K562 (cell line): ENCODE data around the gene ADORA1. TPM values are rescaled to one million over a fixed set of nuclear protein-coding genes. Genes with fewer than 3 reads are reported as not detected.

Experiments used
- BRCA1 ChIP-seq, 2 experiments: fragments of 450-650 bp in 1 of 2; sonication (generic) in 1 of 2; formaldehyde crosslinking in 1 of 2; IDR thresholded peaks; 2 replicates each; pipeline versions ENCODE4 v1.5.0 to v1.6.1; 2017 to 2020; ENCODE audit warnings: mild to moderate bottlenecking in 1 of 2, missing genetic modification reagents in 1 of 2
- CBX1 ChIP-seq: sonication (generic); IDR thresholded peaks from 2 replicates; pipeline ENCODE4 v1.6.1; 2016; ENCODE audit warnings: antibody characterized with exemption, low read depth, mild to moderate bottlenecking
- CBX5 ChIP-seq: IDR thresholded peaks from 2 replicates; pipeline ENCODE4 v1.6.1; 2014; ENCODE audit warnings: low read depth, borderline replicate concordance
- FOXJ3 ChIP-seq: sonication (generic); formaldehyde crosslinking; IDR thresholded peaks from 2 replicates; pipeline ENCODE4 v1.4.0; 2020; ENCODE audit warnings: mild to moderate bottlenecking, missing genetic modification reagents
- MECOM ChIP-seq: fragments of 250-450 bp; sonication (Bioruptor Pico); IDR thresholded peaks from 2 replicates; pipeline ENCODE4 v1.8.0; 2022; ENCODE audit warnings: inconsistent platforms
- RAD21 ChIP-seq, 2 experiments: fragments of 250-450 bp in 1 of 2; fragments of 450-650 bp in 1 of 2; sonication (Bioruptor Pico) in 1 of 2; formaldehyde crosslinking in 1 of 2; IDR thresholded peaks in 1 of 2; conservative IDR thresholded peaks in 1 of 2; 2 replicates each; pipeline versions ENCODE4 v1.4.0 to v1.8.0; 2020 to 2022; ENCODE audit warnings: mild to moderate bottlenecking in 2 of 2, moderate library complexity in 1 of 2
- SIRT6 ChIP-seq: IDR thresholded peaks from one replicate; pipeline ENCODE4 v1.6.1; 2012; ENCODE audit warnings: low read depth, mild to moderate bottlenecking, control low read depth, inconsistent platforms, low read length, moderate library complexity
- SMARCA4 ChIP-seq: fragments of 450-650 bp; IDR thresholded peaks from 2 replicates; pipeline ENCODE4 v1.6.1; 2016
- SP2 ChIP-seq: IDR thresholded peaks from 2 replicates; pipeline ENCODE4 v1.6.1; 2011; ENCODE audit warnings: mild to moderate bottlenecking, low read depth, low read length, moderate library complexity; ENCODE audit not compliant: poor library complexity, severe bottlenecking; ENCODE audit errors: extremely low read depth
- ZNF436 ChIP-seq: fragments of 250-450, 450-650 bp; sonication (Bioruptor Pico); formaldehyde crosslinking; IDR thresholded peaks from 2 replicates; pipeline ENCODE4 v1.7.0; 2020; ENCODE audit warnings: mild to moderate bottlenecking
- ZNF57 ChIP-seq: fragments of 450-650 bp; formaldehyde crosslinking; IDR thresholded peaks from 2 replicates; pipeline ENCODE4 v1.4.0; 2020; ENCODE audit warnings: mild to moderate bottlenecking, moderate library complexity
- polyA plus RNA-seq, 8 experiments: library from polyadenylated mRNA; depleted of rRNA in 4 of 8; stranded (reverse) in 5 of 8; unstranded in 3 of 8; fragments of >200 nt; fragmentation: Nextera tagmentation in 2 of 8; fragmentation: Illumina TruSeq in 1 of 8; extraction: Ambion mirVana in 2 of 8; extraction: Trizol in 1 of 8; gene quantifications; 2 replicates each; pipeline versions ENCODE4 v1.2.1 to v1.2.3, GENCODE V29; 2011 to 2014; ENCODE audit warnings: inconsistent platforms in 1 of 8, missing spikeins in 1 of 8
- total RNA-seq, 7 experiments: library from RNA; depleted of rRNA in 6 of 7; stranded (reverse); fragments of >200 nt in 6 of 7; fragmentation: Illumina TruSeq in 2 of 7; extraction: Trizol in 2 of 7; gene quantifications; 2 replicates each; pipeline versions ENCODE4 v1.2.1 to v1.2.3, GENCODE V29; 2011 to 2021; ENCODE audit warnings: low replicate concordance in 1 of 7
- TF ChIP-seq, protein P1 (sequence below): sonication (generic); formaldehyde crosslinking; IDR thresholded peaks from 2 replicates; pipeline ENCODE4 v1.4.0; 2020; ENCODE audit warnings: mild to moderate bottlenecking, missing genetic modification reagents
- TF ChIP-seq, protein P2 (sequence below): IDR thresholded peaks from 2 replicates; pipeline ENCODE4 v1.6.1; 2012; ENCODE audit warnings: low read depth, low read length, improper control_type of control experiment, borderline replicate concordance

The ADORA1 gene
- total and polyA plus RNA-seq, 9 of the 15 experiments (the other 6 are each of a cell fraction or from before 2014, with no cell fraction given): not detected

DNA sequence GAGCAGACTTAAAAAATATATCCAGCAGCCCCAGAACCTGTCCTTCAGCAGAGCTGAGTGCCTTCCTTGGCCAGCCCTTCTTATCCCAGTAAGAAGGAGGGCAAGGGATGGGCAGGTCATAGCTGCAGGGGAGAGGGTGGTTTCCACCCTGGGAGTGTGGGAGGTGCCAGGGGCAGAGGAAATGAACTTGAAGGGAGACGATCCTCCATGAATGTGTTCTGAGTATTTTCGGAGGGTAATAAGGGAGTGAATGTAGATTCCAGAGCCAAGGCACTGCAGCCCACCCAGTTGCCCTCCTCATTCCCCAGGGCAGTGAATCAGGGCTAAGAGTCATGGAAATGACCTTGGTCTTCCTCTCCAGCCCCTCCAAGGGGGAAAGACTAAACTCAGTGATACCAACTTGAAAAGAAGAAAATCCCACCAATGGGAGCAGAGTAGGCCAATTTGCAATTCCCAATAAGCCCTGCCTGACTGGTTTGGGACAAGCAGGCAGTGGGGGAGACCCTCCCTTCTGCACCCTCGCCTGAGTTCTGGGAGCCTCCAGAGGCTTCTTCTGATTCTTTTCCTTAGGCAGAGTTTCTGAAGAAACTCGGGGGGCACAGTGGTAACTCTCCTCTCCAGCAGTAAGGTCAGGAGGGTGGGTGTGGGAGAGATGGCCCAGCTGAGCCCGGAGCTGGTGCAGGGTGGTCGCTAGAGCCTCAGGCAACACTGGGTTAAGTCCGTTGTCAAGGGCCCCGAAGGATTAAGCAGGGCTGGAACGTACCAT, 45.9 kb upstream of the ADORA1 start (continued):
- no peak for TF ChIP-seq CBX5
- TF ChIP-seq RAD21 (CRISPR knock-in tag; conservative IDR thresholded peaks at IDR 0.05 in 1 of 2, IDR thresholded peaks at IDR 0.05 in 1 of 2): no peak
- no peak for TF ChIP-seq SIRT6
- TF ChIP-seq, protein P1, sequence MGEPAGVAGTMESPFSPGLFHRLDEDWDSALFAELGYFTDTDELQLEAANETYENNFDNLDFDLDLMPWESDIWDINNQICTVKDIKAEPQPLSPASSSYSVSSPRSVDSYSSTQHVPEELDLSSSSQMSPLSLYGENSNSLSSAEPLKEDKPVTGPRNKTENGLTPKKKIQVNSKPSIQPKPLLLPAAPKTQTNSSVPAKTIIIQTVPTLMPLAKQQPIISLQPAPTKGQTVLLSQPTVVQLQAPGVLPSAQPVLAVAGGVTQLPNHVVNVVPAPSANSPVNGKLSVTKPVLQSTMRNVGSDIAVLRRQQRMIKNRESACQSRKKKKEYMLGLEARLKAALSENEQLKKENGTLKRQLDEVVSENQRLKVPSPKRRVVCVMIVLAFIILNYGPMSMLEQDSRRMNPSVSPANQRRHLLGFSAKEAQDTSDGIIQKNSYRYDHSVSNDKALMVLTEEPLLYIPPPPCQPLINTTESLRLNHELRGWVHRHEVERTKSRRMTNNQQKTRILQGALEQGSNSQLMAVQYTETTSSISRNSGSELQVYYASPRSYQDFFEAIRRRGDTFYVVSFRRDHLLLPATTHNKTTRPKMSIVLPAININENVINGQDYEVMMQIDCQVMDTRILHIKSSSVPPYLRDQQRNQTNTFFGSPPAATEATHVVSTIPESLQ (CRISPR knock-in tag): no peak
- no peak for TF ChIP-seq ZNF57 (CRISPR knock-in tag)
- no peak for TF ChIP-seq CBX1
- TF ChIP-seq ZNF436 (CRISPR knock-in tag): no peak
- TF ChIP-seq MECOM: no peak
- no peak for TF ChIP-seq FOXJ3 (CRISPR knock-in tag)
- TF ChIP-seq SP2: no peak
- TF ChIP-seq BRCA1 (IDR thresholded peaks at IDR 0.05): no peak
- no peak for TF ChIP-seq BRCA1 (CRISPR knock-in tag; IDR thresholded peaks at IDR 0.05)
- no peak for TF ChIP-seq SMARCA4
- TF ChIP-seq, protein P2, sequence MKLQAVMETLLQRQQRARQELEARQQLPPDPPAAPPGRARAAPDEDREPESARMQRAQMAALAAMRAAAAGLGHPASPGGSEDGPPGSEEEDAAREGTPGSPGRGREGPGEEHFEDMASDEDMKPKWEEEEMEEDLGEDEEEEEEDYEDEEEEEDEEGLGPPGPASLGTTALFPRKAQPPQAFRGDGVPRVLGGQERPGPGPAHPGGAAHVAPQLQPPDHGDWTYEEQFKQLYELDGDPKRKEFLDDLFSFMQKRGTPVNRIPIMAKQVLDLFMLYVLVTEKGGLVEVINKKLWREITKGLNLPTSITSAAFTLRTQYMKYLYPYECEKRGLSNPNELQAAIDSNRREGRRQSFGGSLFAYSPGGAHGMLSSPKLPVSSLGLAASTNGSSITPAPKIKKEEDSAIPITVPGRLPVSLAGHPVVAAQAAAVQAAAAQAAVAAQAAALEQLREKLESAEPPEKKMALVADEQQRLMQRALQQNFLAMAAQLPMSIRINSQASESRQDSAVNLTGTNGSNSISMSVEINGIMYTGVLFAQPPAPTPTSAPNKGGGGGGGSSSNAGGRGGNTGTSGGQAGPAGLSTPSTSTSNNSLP: no peak
